Stomach (tissue), 9 donors: ENCODE data around the gene TMEM158. TPM values are rescaled to one million over a fixed set of nuclear protein-coding genes. Genes with fewer than 3 reads are reported as not detected.

Experiments
- DNase-seq, 2 donors: peaks; one replicate each; pipeline versions ENCODE4 v3.0.0 to v3.0.0-alpha.2; 2013 to 2019
- H3K27ac ChIP-seq, 5 donors: fragments of 200-600 bp in 4 of 5; sonication (generic) in 4 of 5; one replicate each; pipeline ENCODE4 v1.5.1; 2013 to 2019; ENCODE audit warnings: mild to moderate bottlenecking in 1 of 5, moderate library complexity in 1 of 5
- H3K27me3 ChIP-seq, 3 donors: fragments of 200-600 bp; sonication (generic); one replicate each; pipeline ENCODE4 v1.5.1; 2017 to 2019; ENCODE audit warnings: mixed run types in 1 of 3
- H3K36me3 ChIP-seq, 4 donors: fragments of 200-600 bp; sonication (generic); 1 replicate in 3 of 4; 2 replicates in 1 of 4; pipeline ENCODE4 v1.5.1; 2016 to 2019
- H3K4me1 ChIP-seq, 4 donors: fragments of 200-600 bp; sonication (generic); one replicate each; pipeline ENCODE4 v1.5.1; 2016 to 2019
- H3K4me3 ChIP-seq, 4 donors: fragments of 200-600 bp; sonication (generic) in 3 of 4; one replicate each; pipeline ENCODE4 v1.5.1; 2016 to 2019; ENCODE audit warnings: mild to moderate bottlenecking in 1 of 4
- H3K9me3 ChIP-seq, 4 donors: fragments of 200-600 bp; sonication (generic); one replicate each; pipeline ENCODE4 v1.5.1; 2016 to 2019
- CTCF ChIP-seq, 7 experiments: fragments of 450-650 bp in 4 of 7; fragments of 200-600 bp in 3 of 7; sonication (generic) in 3 of 7; IDR thresholded peaks; one replicate each; pipeline ENCODE4 v1.5.1; 2016 to 2019; ENCODE audit warnings: antibody characterized with exemption in 7 of 7, control low read depth in 2 of 7, mild to moderate bottlenecking in 1 of 7
- EP300 ChIP-seq: sonication (generic); formaldehyde crosslinking; IDR thresholded peaks from one replicate; pipeline ENCODE4 v1.6.1; 2017; ENCODE audit warnings: antibody characterized with exemption
- POLR2A ChIP-seq, 4 donors: fragments of 450-650 bp; IDR thresholded peaks; one replicate each; pipeline ENCODE4 v1.6.1; 2016; ENCODE audit warnings: antibody characterized with exemption in 4 of 4, control low read depth in 2 of 4, mild to moderate bottlenecking in 1 of 4, moderate library complexity in 1 of 4
- POLR2AphosphoS5 ChIP-seq, 3 donors: sonication (generic); formaldehyde crosslinking; IDR thresholded peaks; one replicate each; pipeline ENCODE4 v1.6.1; 2016; ENCODE audit warnings: antibody characterized with exemption in 3 of 3
- WGBS, 5 donors: extraction: QIAGEN DNeasy Blood & Tissue Kit in 3 of 5; methylation state at CpG; one replicate each; pipeline versions ENCODE4 v1.1.5 to v1.1.7; 2013 to 2018; 5-methylcytosine and 5-hydroxymethylcytosine counted together
- intact Hi-C: fragments of 100-400 bp; cut with DNase I; formaldehyde crosslinking; loops from one replicate; pipeline ENCODE4 v1.15.1; 2023; ENCODE audit warnings: low total_unique reads
- polyA plus RNA-seq, 3 donors: library from polyadenylated mRNA; stranded (reverse); fragments of 200-250 nt; gene quantifications; one replicate each; pipeline ENCODE4 v1.2.3, GENCODE V29; 2013
- total RNA-seq, 5 donors: library from RNA; depleted of rRNA; stranded (reverse); fragments of >200 nt; gene quantifications; one replicate each; pipeline versions ENCODE4 v1.1.0 to v1.2.3, GENCODE V29; 2014 to 2016
- donor health status: healthy with polysubstance abuse.
- donor health status: Bipolar disorder and iron deficiency.
- donor health status: healthy.

TMEM158 gene
- total and polyA plus RNA-seq, 8 donors, result 0.46 to 5.5 (median 2.0) TPM; not detected in 2

DNA sequence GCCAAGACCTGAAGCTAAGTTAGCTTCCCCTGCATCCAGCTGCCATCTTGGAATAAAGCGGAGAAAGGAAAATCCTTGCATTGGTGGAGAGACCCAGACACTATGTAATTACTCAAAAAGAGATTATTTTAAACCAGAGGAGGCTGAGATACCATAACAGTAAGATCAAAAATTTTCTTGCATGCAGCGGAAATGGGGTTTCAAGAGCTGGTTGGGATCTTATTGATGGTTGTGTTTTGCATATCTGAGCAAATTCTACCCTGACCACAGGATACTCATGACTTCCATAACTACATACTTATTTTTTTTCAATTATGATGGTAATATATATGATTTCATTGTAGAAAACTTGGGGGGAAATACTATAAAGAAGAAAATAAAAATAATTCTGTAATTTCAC, 17.5 kb downstream of the TMEM158 start:
- Histone ChIP-seq H3K4me3 (no peak overlapping the region), H3K27ac (no peak overlapping the region), H3K27me3 (no peaks in the 10 kb centered on the region), H3K4me1 (peaks cover 0 to 30% (median 20%) of the 10 kb centered on the region in 4 donors), H3K9me3 (no peaks in the 10 kb centered on the region), H3K36me3 (no peaks in the 10 kb centered on the region)
- WGBS, 5 donors, result 88 to 93% (median 90%) methylated on average over 2 of the region's 2 CpGs
- no peak for DNase-seq
- intact Hi-C loops, result no loop called here
- TF ChIP-seq EP300, result no peak
- TF ChIP-seq CTCF (IDR thresholded peaks at IDR 0.05), result no peak
- no peak for TF ChIP-seq POLR2AphosphoS5 (IDR thresholded peaks at IDR 0.05)
- TF ChIP-seq POLR2A (IDR thresholded peaks at IDR 0.05), result no peak

GRCh38 chr3:45207446-45207845, 18.6 kb downstream of the TMEM158 start:
- 73 to 79% (median 78%) methylated on average over 4 of the region's 4 CpGs for WGBS, 5 donors
- no peak for DNase-seq
- no peak for TF ChIP-seq EP300
- no peak for TF ChIP-seq POLR2AphosphoS5 (IDR thresholded peaks at IDR 0.05)
- no peak for TF ChIP-seq CTCF (IDR thresholded peaks at IDR 0.05)
- no peak for TF ChIP-seq POLR2A (IDR thresholded peaks at IDR 0.05)
- intact Hi-C loops, result no loop called here
- Histone ChIP-seq H3K27ac (no peak overlapping the region), H3K4me1 (peaks cover 0 to 31% (median 20%) of the 10 kb centered on the region in 4 donors), H3K4me3 (no peak overlapping the region), H3K9me3 (no peaks in the 10 kb centered on the region), H3K36me3 (no peaks in the 10 kb centered on the region), H3K27me3 (no peaks in the 10 kb centered on the region)

DNA sequence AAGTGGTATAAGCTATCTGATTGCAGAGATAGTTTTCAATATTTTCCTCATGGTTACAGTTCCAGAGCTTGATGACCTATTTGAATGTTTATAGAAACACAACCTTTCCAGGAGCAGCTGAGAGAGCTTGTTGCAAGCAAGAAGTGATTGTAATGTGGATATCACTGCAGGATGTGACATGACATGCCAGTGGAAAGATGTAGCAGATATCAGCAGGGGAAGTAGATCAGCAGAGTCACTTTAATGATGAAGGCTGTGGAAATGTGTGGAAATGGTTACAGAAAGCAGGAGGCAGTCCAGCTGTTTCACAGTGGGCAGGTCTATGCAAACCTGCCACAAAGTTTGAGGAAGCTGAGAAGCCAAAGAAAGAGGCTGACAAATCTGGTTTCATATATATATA, 21.0 kb downstream of the TMEM158 start:
- H3K27ac ChIP-seq, result no peak overlapping the region
- no peaks in the 10 kb centered on the region for H3K9me3 ChIP-seq
- no peak for TF ChIP-seq CTCF (IDR thresholded peaks at IDR 0.05)
- no peak for TF ChIP-seq POLR2AphosphoS5 (IDR thresholded peaks at IDR 0.05)
- TF ChIP-seq POLR2A (IDR thresholded peaks at IDR 0.05), result no peak
- no peak for TF ChIP-seq EP300
- no peaks in the 10 kb centered on the region for H3K27me3 ChIP-seq
- H3K4me1 ChIP-seq, result peaks cover 0 to 14% (median 3%) of the 10 kb centered on the region in 4 donors
- no peak for DNase-seq
- no peaks in the 10 kb centered on the region for H3K36me3 ChIP-seq
- intact Hi-C loops, result no loop called here
- H3K4me3 ChIP-seq, result no peak overlapping the region

GRCh38 chr3:45204136-45204535, 22.0 kb downstream of the TMEM158 start:
- no peak overlapping the region for H3K27ac ChIP-seq
- TF ChIP-seq CTCF (IDR thresholded peaks at IDR 0.05) (no peak), EP300 (no peak), POLR2A (IDR thresholded peaks at IDR 0.05) (no peak), POLR2AphosphoS5 (IDR thresholded peaks at IDR 0.05) (no peak)
- intact Hi-C loops, result no loop called here

More at GRCh38 chr3:45204136-45204535, 22.0 kb downstream of the TMEM158 start:
- Histone ChIP-seq H3K4me1 (peaks cover 0 to 10% (median 4%) of the 10 kb centered on the region in 4 donors), H3K36me3 (no peaks in the 10 kb centered on the region), H3K27me3 (no peaks in the 10 kb centered on the region), H3K9me3 (no peaks in the 10 kb centered on the region), H3K4me3 (no peak overlapping the region)
- DNase-seq, result peak in 1 of 2 donors; percentile 54
- 47 to 61% (median 52%) methylated on average over 3 of the region's 3 CpGs for WGBS, 5 donors
